SK-N-SH (cell line): Measurements from ENCODE around the gene RNF40. TPM values are rescaled to one million over a fixed set of nuclear protein-coding genes. Genes with fewer than 3 reads are reported as not detected.

Source experiments
- CTCF ChIA-PET: fragments of 300-600, 350-600 bp; formaldehyde crosslinking; extraction: SDS; loops from one replicate; lab custom pipeline; 2021; lab: Yijun Ruan, JAX
- POLR2A ChIA-PET: fragments of 350-600 bp; sonication (Branson Sonifier 250); formaldehyde crosslinking; extraction: SDS; loops from one replicate; lab custom pipeline; 2020; ENCODE audit warnings: antibody characterized with exemption, inconsistent platforms; lab: Yijun Ruan, JAX
- DNase-seq: peaks from one replicate; pipeline ENCODE4 v3.0.0; 2012
- H2AFZ ChIP-seq: fragments of 200-600 bp; sonication (generic); 2 replicates; pipeline ENCODE4 v1.8.1; 2016; ENCODE audit warnings: antibody characterized with exemption, mild to moderate bottlenecking, low read depth
- H3F3A ChIP-seq: fragments of 200-600 bp; sonication (generic); replicated peaks from 2 replicates; pipeline ENCODE3; 2016; ENCODE audit warnings: antibody characterized with exemption, mild to moderate bottlenecking; ENCODE audit not compliant: insufficient read depth
- H3K27ac ChIP-seq, 2 experiments: fragments of 200-500 bp in 1 of 2; fragments of 200-600 bp in 1 of 2; sonication (Bioruptor generic) in 1 of 2; sonication (generic), shearing (Covaris generic) in 1 of 2; 2 replicates each; pipeline versions ENCODE4 v1.5.1 to v1.6.1; 2014 to 2016; ENCODE audit warnings: low read depth in 2 of 2, inconsistent platforms in 1 of 2, low read length in 1 of 2, mild to moderate bottlenecking in 1 of 2, mixed read lengths in 1 of 2
- H3K27me3 ChIP-seq: fragments of 200-600 bp; sonication (generic), shearing (Covaris generic); 2 replicates; pipeline ENCODE4 v1.6.1; 2016; ENCODE audit warnings: mixed run types; ENCODE audit not compliant: insufficient read depth
- H3K36me3 ChIP-seq, 2 experiments: fragments of 200-500 bp in 1 of 2; fragments of 200-600 bp in 1 of 2; sonication (Bioruptor generic) in 1 of 2; sonication (generic) in 1 of 2; replicated peaks in 1 of 2; 2 replicates each; pipeline versions ENCODE3 to v1.5.1; 2014 to 2016; ENCODE audit warnings: low read length in 1 of 2, mild to moderate bottlenecking in 1 of 2; ENCODE audit not compliant: insufficient read depth in 2 of 2, control insufficient read depth in 1 of 2
- H3K4me1 ChIP-seq, 2 experiments: fragments of 200-500 bp in 1 of 2; fragments of 200-600 bp in 1 of 2; sonication (Bioruptor generic) in 1 of 2; sonication (generic), shearing (Covaris generic) in 1 of 2; 2 replicates each; pipeline versions ENCODE4 v1.5.1 to v1.6.1; 2014 to 2016; ENCODE audit warnings: low read depth in 1 of 2, low read length in 1 of 2, mixed run types in 1 of 2; ENCODE audit not compliant: insufficient read depth in 2 of 2, control insufficient read depth in 1 of 2
- H3K4me2 ChIP-seq: fragments of 200-600 bp; sonication (generic), shearing (Covaris generic); 2 replicates; pipeline ENCODE4 v1.6.1; 2017; ENCODE audit warnings: mixed run types
- H3K4me3 ChIP-seq, 2 experiments: fragments of 200-500 bp in 1 of 2; fragments of 200-600 bp in 1 of 2; sonication (Bioruptor generic) in 1 of 2; sonication (generic), shearing (Covaris generic) in 1 of 2; 2 replicates each; pipeline versions ENCODE4 v1.5.1 to v1.8.1; 2014 to 2016; ENCODE audit warnings: low read depth in 2 of 2, inconsistent platforms in 1 of 2, low read length in 1 of 2, mild to moderate bottlenecking in 1 of 2, mixed read lengths in 1 of 2, moderate library complexity in 1 of 2
- H3K79me2 ChIP-seq: fragments of 200-600 bp; sonication (generic); 2 replicates; pipeline ENCODE4 v1.8.1; 2017; ENCODE audit warnings: mild to moderate bottlenecking; ENCODE audit not compliant: insufficient read depth
- H3K9ac ChIP-seq: fragments of 200-600 bp; sonication (generic); 2 replicates; pipeline ENCODE4 v1.6.1; 2017; ENCODE audit warnings: mixed run types
- H3K9me2 ChIP-seq: fragments of 200-600 bp; sonication (generic); 2 replicates; pipeline ENCODE4 v1.6.1; 2017; ENCODE audit warnings: mixed run types
- H3K9me3 ChIP-seq: fragments of 200-600 bp; sonication (generic); 2 replicates; pipeline ENCODE4 v1.6.1; 2017; ENCODE audit warnings: mixed run types, mild to moderate bottlenecking, moderate library complexity
- H4K20me1 ChIP-seq: fragments of 200-600 bp; sonication (generic); 2 replicates; pipeline ENCODE4 v1.6.1; 2017; ENCODE audit warnings: mild to moderate bottlenecking, mixed run types; ENCODE audit not compliant: insufficient read depth
- CHD2 ChIP-seq: fragments of 150-350 bp; IDR thresholded peaks from 2 replicates; pipeline ENCODE4 v1.6.1; 2018; ENCODE audit warnings: low read length; ENCODE audit not compliant: partially characterized antibody
- EP300 ChIP-seq, 2 experiments: IDR thresholded peaks; 2 replicates each; pipeline versions ENCODE4 v1.4.0 to v1.6.1; 2012; ENCODE audit warnings: borderline replicate concordance in 1 of 2, low read depth in 1 of 2, low read length in 1 of 2
- FOXJ3 ChIP-seq: sonication (generic); formaldehyde crosslinking; IDR thresholded peaks from 2 replicates; pipeline ENCODE4 v1.5.1; 2020; ENCODE audit warnings: mild to moderate bottlenecking, missing genetic modification reagents
- GABPA ChIP-seq: IDR thresholded peaks from 2 replicates; pipeline ENCODE4 v1.4.0; 2012; ENCODE audit warnings: low read depth, mild to moderate bottlenecking
- GATA2 ChIP-seq: sonication (generic); formaldehyde crosslinking; IDR thresholded peaks from 2 replicates; pipeline ENCODE4 v1.5.0; 2020; ENCODE audit warnings: mild to moderate bottlenecking, missing genetic modification reagents
- MEF2A ChIP-seq: IDR thresholded peaks from 2 replicates; pipeline ENCODE4 v1.4.0; 2012; ENCODE audit warnings: low read depth, borderline replicate concordance
- MXI1 ChIP-seq: IDR thresholded peaks from 2 replicates; pipeline ENCODE4 v1.6.1; 2012; ENCODE audit warnings: mild to moderate bottlenecking, low read depth, low read length, improper control_type of control experiment
- NFIC ChIP-seq: IDR thresholded peaks from 2 replicates; pipeline ENCODE4 v1.4.0; 2012; ENCODE audit warnings: borderline replicate concordance
- NRF1 ChIP-seq: IDR thresholded peaks from 2 replicates; pipeline ENCODE4 v1.6.1; 2012; ENCODE audit warnings: low read depth, mild to moderate bottlenecking, low read length
- POLR2AphosphoS5 ChIP-seq: IDR thresholded peaks from 2 replicates; pipeline ENCODE4 v1.6.1; 2012; ENCODE audit warnings: low read depth, low read length
- RCOR1 ChIP-seq: fragments of 150-350 bp; IDR thresholded peaks from 2 replicates; pipeline ENCODE4 v1.6.1; 2017; ENCODE audit warnings: antibody characterized with exemption, low read length
- SMC3 ChIP-seq: IDR thresholded peaks from 2 replicates; pipeline ENCODE4 v1.6.1; 2012; ENCODE audit warnings: low read depth, low read length, improper control_type of control experiment
- TEAD4 ChIP-seq: IDR thresholded peaks from 2 replicates; pipeline ENCODE4 v1.4.0; 2012; ENCODE audit warnings: mild to moderate bottlenecking, borderline replicate concordance; ENCODE audit not compliant: insufficient read depth
- USF2 ChIP-seq: fragments of 150-350 bp; IDR thresholded peaks from 2 replicates; pipeline ENCODE4 v1.6.1; 2017; ENCODE audit warnings: antibody characterized with exemption, low read length, low read depth, borderline replicate concordance
- WGBS: methylation state at CpG from one replicate; pipeline ENCODE4 v1.1.6; 2017; ENCODE audit warnings: low lambda C conversion rate; 5-methylcytosine and 5-hydroxymethylcytosine counted together
- polyA plus RNA-seq, 3 experiments: library from polyadenylated mRNA; depleted of rRNA; stranded (reverse); fragments of >200 nt; gene quantifications; 2 replicates each; pipeline ENCODE4 v1.2.3, GENCODE V29; 2012
- TF ChIP-seq, protein P1 (sequence below): IDR thresholded peaks from 2 replicates; pipeline ENCODE4 v1.4.0; 2012; ENCODE audit warnings: low read depth, borderline replicate concordance
- TF ChIP-seq, protein P2 (sequence below): IDR thresholded peaks from 2 replicates; pipeline ENCODE4 v1.4.0; 2012; ENCODE audit warnings: low read depth
- TF ChIP-seq, protein P3 (sequence below): fragments of 150-350 bp; IDR thresholded peaks from 2 replicates; pipeline ENCODE4 v1.6.1; 2016; ENCODE audit warnings: mild to moderate bottlenecking, low read depth, low read length
- TF ChIP-seq, protein P4 (sequence below): IDR thresholded peaks from 2 replicates; pipeline ENCODE4 v1.6.1; 2012; ENCODE audit warnings: mild to moderate bottlenecking, low read depth, low read length, moderate library complexity
- TF ChIP-seq, protein P5 (sequence below): IDR thresholded peaks from 2 replicates; pipeline ENCODE4; 2012
- TF ChIP-seq, protein P6 (sequence below): fragments of 200-600 bp; sonication (generic); IDR thresholded peaks from 2 replicates; pipeline ENCODE4 v1.6.1; 2017; ENCODE audit warnings: antibody characterized with exemption, mild to moderate bottlenecking, moderate library complexity

Gene RNF40
- polyA plus RNA-seq, 1 of the 3 experiments (the other 2 are of a cell fraction): 49.8 TPM

- peaks cover 18 to 58% of the 10 kb centered on the region in 2 experiments for H3K36me3 ChIP-seq
- H2AFZ ChIP-seq: no peak overlapping the region
- H3K9me2 ChIP-seq: no peaks in the 10 kb centered on the region
- peak overlapping the region in 1 of 2 experiments; percentile 87; a peak in 2 of 4 replicates for H3K27ac ChIP-seq
- peaks cover 26% of the 10 kb centered on the region for H3F3A ChIP-seq
- H3K4me2 ChIP-seq: no peak overlapping the region
- no peak for DNase-seq
- CTCF ChIA-PET: no interaction called here
- 0 out of 2 replicates have a peak, but pooled peaks cover 7% of the 10 kb centered on the region for H4K20me1 ChIP-seq
- peaks cover 5% of the 10 kb centered on the region; the same call in 1 of the 2 replicates for H3K79me2 ChIP-seq
- POLR2A ChIA-PET: interaction anchor here (0.7 kb wide), 1 partner anchor 11 kb away, joined by 3 read pairs; no protein-coding TSS in a partner anchor
- TF ChIP-seq RCOR1 (no peak), USF2 (no peak), POLR2AphosphoS5 (no peak), GATA2 (no peak), CHD2 (no peak), NRF1 (no peak), SMC3 (no peak), NFIC (no peak), MEF2A (no peak), MXI1 (no peak), TEAD4 (no peak), EP300 (IDR thresholded peaks at IDR 0.05; ENCODE audit: borderline replicate concordance in 1 of 2, low read depth in 1 of 2, low read length in 1 of 2) (no peak), FOXJ3 (no peak), GABPA (no peak)
- TF ChIP-seq, protein P1, sequence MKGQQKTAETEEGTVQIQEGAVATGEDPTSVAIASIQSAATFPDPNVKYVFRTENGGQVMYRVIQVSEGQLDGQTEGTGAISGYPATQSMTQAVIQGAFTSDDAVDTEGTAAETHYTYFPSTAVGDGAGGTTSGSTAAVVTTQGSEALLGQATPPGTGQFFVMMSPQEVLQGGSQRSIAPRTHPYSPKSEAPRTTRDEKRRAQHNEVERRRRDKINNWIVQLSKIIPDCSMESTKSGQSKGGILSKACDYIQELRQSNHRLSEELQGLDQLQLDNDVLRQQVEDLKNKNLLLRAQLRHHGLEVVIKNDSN: no peak
- TF ChIP-seq, protein P2, sequence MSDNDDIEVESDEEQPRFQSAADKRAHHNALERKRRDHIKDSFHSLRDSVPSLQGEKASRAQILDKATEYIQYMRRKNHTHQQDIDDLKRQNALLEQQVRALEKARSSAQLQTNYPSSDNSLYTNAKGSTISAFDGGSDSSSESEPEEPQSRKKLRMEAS: no peak
- TF ChIP-seq, protein P3, sequence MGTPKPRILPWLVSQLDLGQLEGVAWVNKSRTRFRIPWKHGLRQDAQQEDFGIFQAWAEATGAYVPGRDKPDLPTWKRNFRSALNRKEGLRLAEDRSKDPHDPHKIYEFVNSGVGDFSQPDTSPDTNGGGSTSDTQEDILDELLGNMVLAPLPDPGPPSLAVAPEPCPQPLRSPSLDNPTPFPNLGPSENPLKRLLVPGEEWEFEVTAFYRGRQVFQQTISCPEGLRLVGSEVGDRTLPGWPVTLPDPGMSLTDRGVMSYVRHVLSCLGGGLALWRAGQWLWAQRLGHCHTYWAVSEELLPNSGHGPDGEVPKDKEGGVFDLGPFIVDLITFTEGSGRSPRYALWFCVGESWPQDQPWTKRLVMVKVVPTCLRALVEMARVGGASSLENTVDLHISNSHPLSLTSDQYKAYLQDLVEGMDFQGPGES: no peak
- TF ChIP-seq, protein P4, sequence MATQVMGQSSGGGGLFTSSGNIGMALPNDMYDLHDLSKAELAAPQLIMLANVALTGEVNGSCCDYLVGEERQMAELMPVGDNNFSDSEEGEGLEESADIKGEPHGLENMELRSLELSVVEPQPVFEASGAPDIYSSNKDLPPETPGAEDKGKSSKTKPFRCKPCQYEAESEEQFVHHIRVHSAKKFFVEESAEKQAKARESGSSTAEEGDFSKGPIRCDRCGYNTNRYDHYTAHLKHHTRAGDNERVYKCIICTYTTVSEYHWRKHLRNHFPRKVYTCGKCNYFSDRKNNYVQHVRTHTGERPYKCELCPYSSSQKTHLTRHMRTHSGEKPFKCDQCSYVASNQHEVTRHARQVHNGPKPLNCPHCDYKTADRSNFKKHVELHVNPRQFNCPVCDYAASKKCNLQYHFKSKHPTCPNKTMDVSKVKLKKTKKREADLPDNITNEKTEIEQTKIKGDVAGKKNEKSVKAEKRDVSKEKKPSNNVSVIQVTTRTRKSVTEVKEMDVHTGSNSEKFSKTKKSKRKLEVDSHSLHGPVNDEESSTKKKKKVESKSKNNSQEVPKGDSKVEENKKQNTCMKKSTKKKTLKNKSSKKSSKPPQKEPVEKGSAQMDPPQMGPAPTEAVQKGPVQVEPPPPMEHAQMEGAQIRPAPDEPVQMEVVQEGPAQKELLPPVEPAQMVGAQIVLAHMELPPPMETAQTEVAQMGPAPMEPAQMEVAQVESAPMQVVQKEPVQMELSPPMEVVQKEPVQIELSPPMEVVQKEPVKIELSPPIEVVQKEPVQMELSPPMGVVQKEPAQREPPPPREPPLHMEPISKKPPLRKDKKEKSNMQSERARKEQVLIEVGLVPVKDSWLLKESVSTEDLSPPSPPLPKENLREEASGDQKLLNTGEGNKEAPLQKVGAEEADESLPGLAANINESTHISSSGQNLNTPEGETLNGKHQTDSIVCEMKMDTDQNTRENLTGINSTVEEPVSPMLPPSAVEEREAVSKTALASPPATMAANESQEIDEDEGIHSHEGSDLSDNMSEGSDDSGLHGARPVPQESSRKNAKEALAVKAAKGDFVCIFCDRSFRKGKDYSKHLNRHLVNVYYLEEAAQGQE: no peak
- TF ChIP-seq, protein P5, sequence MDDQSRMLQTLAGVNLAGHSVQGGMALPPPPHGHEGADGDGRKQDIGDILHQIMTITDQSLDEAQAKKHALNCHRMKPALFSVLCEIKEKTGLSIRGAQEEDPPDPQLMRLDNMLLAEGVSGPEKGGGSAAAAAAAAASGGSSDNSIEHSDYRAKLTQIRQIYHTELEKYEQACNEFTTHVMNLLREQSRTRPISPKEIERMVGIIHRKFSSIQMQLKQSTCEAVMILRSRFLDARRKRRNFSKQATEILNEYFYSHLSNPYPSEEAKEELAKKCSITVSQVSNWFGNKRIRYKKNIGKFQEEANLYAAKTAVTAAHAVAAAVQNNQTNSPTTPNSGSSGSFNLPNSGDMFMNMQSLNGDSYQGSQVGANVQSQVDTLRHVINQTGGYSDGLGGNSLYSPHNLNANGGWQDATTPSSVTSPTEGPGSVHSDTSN: no peak
- TF ChIP-seq, protein P6, sequence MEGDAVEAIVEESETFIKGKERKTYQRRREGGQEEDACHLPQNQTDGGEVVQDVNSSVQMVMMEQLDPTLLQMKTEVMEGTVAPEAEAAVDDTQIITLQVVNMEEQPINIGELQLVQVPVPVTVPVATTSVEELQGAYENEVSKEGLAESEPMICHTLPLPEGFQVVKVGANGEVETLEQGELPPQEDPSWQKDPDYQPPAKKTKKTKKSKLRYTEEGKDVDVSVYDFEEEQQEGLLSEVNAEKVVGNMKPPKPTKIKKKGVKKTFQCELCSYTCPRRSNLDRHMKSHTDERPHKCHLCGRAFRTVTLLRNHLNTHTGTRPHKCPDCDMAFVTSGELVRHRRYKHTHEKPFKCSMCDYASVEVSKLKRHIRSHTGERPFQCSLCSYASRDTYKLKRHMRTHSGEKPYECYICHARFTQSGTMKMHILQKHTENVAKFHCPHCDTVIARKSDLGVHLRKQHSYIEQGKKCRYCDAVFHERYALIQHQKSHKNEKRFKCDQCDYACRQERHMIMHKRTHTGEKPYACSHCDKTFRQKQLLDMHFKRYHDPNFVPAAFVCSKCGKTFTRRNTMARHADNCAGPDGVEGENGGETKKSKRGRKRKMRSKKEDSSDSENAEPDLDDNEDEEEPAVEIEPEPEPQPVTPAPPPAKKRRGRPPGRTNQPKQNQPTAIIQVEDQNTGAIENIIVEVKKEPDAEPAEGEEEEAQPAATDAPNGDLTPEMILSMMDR: no peak
- peaks cover 11 to 21% of the 10 kb centered on the region in 2 experiments; a peak in 3 of 4 replicates for H3K4me1 ChIP-seq
- 94% methylated on average over 24 of the region's 37 CpGs for whole genome bisulfite sequencing
- no peak overlapping the region for H3K4me3 ChIP-seq
- no peaks in the 10 kb centered on the region for H3K9me3 ChIP-seq
- no peaks in the 10 kb centered on the region for H3K27me3 ChIP-seq
- no peak overlapping the region for H3K9ac ChIP-seq
Measured at GRCh38 chr16:30738984-30739951, 22.9 kb upstream of the RNF40 start.
